Right ventricle myocardium inferior (tissue), 1 donor: ENCODE data around the gene GOLGA8B. TPM values are rescaled to one million over a fixed set of nuclear protein-coding genes. Genes with fewer than 3 reads are reported as not detected.
"Not testable (repeated sequence)": the region's sequence is repeated elsewhere in the genome, so short reads cannot be mapped to it uniquely, and the experiment has no call there.

Experiments used
- ATAC-seq: fragments of 200-7000 bp; cut with Tn5 transposase; one replicate; pipeline ENCODE4 v1.9.1; 2020; ENCODE audit warnings: mild to moderate bottlenecking, moderate library complexity
- DNase-seq: peaks from one replicate; pipeline ENCODE4 v3.0.0; 2021; ENCODE audit errors: missing footprints
- intact Hi-C: fragments of 100-400 bp; cut with DNase I; formaldehyde crosslinking; loops from one replicate; pipeline ENCODE4 v1.11.0; 2022
- total RNA-seq: library from RNA; stranded (reverse); fragmentation: NEBNext Ultra II Directional; extraction: Animal tissue kit (Norgen Biotek cat#: 25700); gene quantifications from one replicate; pipeline ENCODE4 v1.2.1, GENCODE V29; 2021
- donor health status: DM: no; HTN: yes; CAD: no; lungs with severe emphysema.

Gene GOLGA8B
- total RNA-seq, 1 donor from 2014 or later, result 7.1 TPM

- intact Hi-C loops, result no loop called here
- DNase-seq (no peak), ATAC-seq (no peak)
These were observed 19.6 kb upstream of the GOLGA8B start for GRCh38 chr15:34603095-34603494.

- no peak for ATAC-seq
These were observed 17.5 kb upstream of the GOLGA8B start for GRCh38 chr15:34600923-34601322.

GRCh38 chr15:34598799-34599585, 15.5 kb upstream of the GOLGA8B start:
- intact Hi-C loops, result no loop called here
- ATAC-seq, result no peak

More at GRCh38 chr15:34600923-34601322, 17.5 kb upstream of the GOLGA8B start:
- intact Hi-C loops, result no loop called here
- DNase-seq, result no peak

GRCh38 chr15:34597316-34597715, 13.9 kb upstream of the GOLGA8B start:
- no peak for ATAC-seq
- intact Hi-C loops, result no loop called here
- DNase-seq, result no peak

More at GRCh38 chr15:34598799-34599585, 15.5 kb upstream of the GOLGA8B start:
- DNase-seq, result no peak

GRCh38 chr15:34594361-34594760, 10.9 kb upstream of the GOLGA8B start:
- intact Hi-C loops, result no loop called here
- ATAC-seq, result no peak
- no peak for DNase-seq

- no peak for ATAC-seq
- intact Hi-C loops, result no loop called here
- DNase-seq, result no peak
These were observed 7.9 kb upstream of the GOLGA8B start for GRCh38 chr15:34591306-34591705.

GRCh38 chr15:34588046-34588674, 4.7 kb upstream of the GOLGA8B start:
- DNase-seq (no peak), ATAC-seq (peak; percentile 66)
- intact Hi-C loops, result loop anchor here (10.0 kb wide), 2 partner anchors 63 to 523 kb away; no protein-coding TSS in a partner anchor

GRCh38 chr15:34585966-34586365, 2.5 kb upstream of the GOLGA8B start:
- DNase-seq, ATAC-seq: not testable (repeated sequence)
- intact Hi-C loops, result loop anchor here (10.0 kb wide), 2 partner anchors 61 to 521 kb away; no protein-coding TSS in a partner anchor

GRCh38 chr15:34584996-34585395, 1.5 kb upstream of the GOLGA8B start:
- DNase-seq (no peak), ATAC-seq (no peak)
- intact Hi-C loops, result loop anchor here (10.0 kb wide), 2 partner anchors 60 to 520 kb away; no protein-coding TSS in a partner anchor

GRCh38 chr15:34584330-34584668, 848 bp upstream of the GOLGA8B start:
- intact Hi-C loops, result loop anchor here (10.0 kb wide), 2 partner anchors 59 to 519 kb away; no protein-coding TSS in a partner anchor
- DNase-seq (no peak), ATAC-seq (no peak)

- DNase-seq (peak; percentile 71), ATAC-seq (peak; percentile 56)
- intact Hi-C loops, result loop anchor here (10.0 kb wide), 2 partner anchors 58 to 518 kb away; no protein-coding TSS in a partner anchor
These were observed 735 bp downstream of the GOLGA8B start for GRCh38 chr15:34582461-34583371.

- DNase-seq, ATAC-seq: not testable (repeated sequence)
- intact Hi-C loops, result loop anchor here (10.0 kb wide), 2 partner anchors 57 to 517 kb away; no protein-coding TSS in a partner anchor
These were observed 1.6 kb downstream of the GOLGA8B start for GRCh38 chr15:34581687-34582460.

GRCh38 chr15:34581043-34581365, 2.4 kb downstream of the GOLGA8B start:
- intact Hi-C loops, result loop anchor here (10.0 kb wide), 2 partner anchors 56 to 516 kb away; no protein-coding TSS in a partner anchor
- ATAC-seq, result no peak
- DNase-seq, result no peak

GRCh38 chr15:34580251-34581042, 3.0 kb downstream of the GOLGA8B start:
- intact Hi-C loops, result loop anchor here (10.0 kb wide), 2 partner anchors 56 to 516 kb away; no protein-coding TSS in a partner anchor
- not testable (repeated sequence) for DNase-seq

GRCh38 chr15:34578283-34578674, 5.2 kb downstream of the GOLGA8B start:
- intact Hi-C loops, result no loop called here
- no peak for ATAC-seq
- no peak for DNase-seq

More at GRCh38 chr15:34580251-34581042, 3.0 kb downstream of the GOLGA8B start:
- peak; percentile 72 for ATAC-seq

GRCh38 chr15:34577658-34578282, 5.7 kb downstream of the GOLGA8B start:
- ATAC-seq, intact Hi-C loops: not testable (repeated sequence)

GRCh38 chr15:34575035-34575434, 8.4 kb downstream of the GOLGA8B start:
- ATAC-seq, result not testable (repeated sequence)

More at GRCh38 chr15:34577658-34578282, 5.7 kb downstream of the GOLGA8B start:
- not testable (repeated sequence) for DNase-seq

More at GRCh38 chr15:34575035-34575434, 8.4 kb downstream of the GOLGA8B start:
- intact Hi-C loops, DNase-seq: not testable (repeated sequence)
